Stimulated activated CD4-positive, alpha-beta T cell treated with anti-CD3 and anti-CD28 coated beads, Interleukin-1b, Interleukin-23, amount 100 ng/mL, for 1 hour (primary cell): ENCODE results near the gene SIL1.
"Not testable (repeated sequence)": the region's sequence is repeated elsewhere in the genome, so short reads cannot be mapped to it uniquely, and the experiment has no call there.

Source experiments
- DNase-seq, 2 donors: peaks; one replicate each; pipeline ENCODE4 v3.0.0-alpha.2; 2020; ENCODE audit warnings: low read depth in 2 of 2

Gene SIL1

DNA sequence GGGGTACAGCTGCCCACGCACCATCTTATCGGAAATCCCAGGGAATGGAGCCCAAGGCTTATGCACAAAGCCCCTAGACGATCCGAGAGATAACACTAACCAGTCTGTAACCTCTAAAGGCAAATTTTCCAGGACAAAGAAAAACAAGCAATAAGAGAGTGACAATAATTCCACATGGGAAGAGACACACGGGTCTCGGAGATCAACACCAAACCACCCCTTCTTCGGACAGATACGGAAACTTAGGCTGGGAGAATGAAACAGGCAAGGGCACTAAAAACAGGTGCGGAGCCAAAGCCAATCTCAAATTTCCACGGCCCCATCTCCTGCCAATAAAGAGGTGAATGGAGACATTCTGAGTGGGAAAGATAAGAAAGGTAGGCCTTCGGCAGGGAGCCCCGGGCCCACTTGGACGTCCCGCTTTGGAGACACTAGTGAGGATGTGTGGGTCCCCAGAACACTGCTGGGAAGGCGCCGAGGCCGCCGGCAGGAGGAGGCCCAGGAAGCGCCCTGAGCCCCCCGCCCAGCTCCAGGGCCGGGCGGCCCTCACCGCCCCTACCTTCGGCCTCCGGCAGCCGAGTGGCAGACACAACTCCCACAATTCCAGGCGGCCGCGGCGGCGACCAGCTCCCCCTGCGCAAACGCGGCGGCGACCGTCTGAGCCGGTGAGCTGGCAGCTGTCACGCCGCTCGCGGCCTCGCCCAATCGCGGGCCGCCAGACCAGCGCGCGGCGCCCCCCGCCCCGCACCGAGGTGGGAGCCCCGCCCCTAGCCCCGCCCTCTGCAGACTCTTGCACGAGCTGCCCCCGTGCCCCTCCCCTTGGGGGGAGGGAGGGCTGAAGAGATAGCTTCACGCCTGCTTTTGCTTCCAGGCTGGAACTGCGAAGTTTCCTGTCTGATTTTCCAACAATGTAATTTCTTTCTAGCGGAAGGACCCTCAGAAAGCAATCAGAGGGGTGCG, at the start of gene SIL1:
TSS of gene SIL1 (minus strand) at position 659 of the 960 bp plus-strand sequence. CDS start 70,525 bp downstream, outside the sequence.
- peak; percentile 90 to 96 for DNase-seq

DNA sequence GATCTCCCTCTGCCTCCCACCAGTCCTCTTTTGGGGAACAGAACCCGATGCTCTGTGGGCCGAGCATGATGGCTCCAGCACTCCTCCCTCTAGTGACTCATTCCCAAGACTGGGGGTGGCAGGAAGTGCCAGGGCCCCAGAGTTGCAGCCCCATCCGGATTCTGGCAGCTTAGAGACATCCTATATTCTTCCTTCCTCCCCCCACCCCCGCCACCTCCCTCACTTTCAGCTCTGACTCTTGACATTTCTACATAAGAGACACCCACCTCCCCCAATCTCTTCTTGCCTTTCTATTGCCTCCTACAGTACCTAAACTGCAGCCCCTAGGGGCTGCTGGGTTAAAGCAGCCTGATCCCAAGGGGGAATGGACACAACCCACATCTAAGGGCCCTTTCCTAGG, 48.2 kb upstream of the SIL1 start:
- peak in 1 of 2 donors; percentile 20 for DNase-seq

DNA sequence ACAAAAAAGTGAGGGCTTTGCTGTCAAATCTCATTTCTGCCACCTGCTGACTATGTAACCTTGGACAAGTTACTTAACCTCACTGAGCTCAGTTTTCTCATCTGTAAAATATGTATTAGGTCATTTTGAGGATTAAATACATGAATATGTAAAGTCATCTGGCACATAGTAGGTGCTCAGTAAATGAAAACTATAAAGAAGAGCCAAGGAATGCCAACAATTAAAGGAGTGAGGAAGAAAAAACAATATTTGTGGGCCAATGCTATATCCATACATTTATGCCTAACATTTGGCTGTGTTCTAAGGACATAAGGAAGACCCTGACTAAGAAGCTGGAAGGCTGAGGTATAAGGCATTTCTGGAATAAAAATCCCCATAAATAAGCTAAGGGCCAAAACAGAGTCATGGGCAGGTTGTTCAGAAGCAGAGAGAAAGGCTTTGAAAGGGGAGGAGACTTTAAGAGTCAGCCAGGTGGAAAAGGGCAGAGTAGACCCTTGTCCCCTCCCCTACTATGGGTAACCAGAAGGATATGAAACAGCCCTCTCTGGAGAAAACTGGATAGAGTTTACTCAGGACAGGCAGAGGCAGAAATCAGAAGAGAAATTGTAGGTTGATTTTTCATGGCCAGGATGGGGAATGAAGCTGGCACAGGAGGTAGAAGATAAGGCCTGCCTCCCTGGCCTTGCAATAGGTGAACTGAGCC, 47.6 kb upstream of the SIL1 start:
- no peak for DNase-seq

DNA sequence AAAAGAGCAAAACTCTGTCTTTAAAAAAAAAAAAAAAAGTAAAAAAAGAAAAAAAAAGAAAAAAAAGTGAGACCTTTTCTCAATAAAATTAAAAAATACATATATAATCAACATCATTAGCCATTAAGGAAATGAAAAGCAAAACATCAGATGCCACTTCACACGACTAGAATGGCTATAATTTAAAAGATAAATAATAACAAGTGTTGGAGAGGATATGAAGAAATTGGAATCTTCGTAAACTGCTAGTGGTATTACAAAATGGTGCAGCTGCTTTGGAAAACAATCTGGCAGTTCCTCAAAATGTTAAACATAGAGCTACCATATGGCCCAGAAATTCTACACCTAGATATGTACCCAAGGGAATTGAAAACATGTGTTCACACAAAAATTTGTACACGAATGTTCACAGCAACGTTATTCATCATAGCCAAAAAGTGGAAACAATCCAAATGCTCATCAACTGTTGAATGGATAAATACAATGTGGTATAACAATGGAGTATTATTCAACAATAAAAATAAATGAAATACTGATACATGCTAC, 45.3 kb upstream of the SIL1 start:
- no peak for DNase-seq

DNA sequence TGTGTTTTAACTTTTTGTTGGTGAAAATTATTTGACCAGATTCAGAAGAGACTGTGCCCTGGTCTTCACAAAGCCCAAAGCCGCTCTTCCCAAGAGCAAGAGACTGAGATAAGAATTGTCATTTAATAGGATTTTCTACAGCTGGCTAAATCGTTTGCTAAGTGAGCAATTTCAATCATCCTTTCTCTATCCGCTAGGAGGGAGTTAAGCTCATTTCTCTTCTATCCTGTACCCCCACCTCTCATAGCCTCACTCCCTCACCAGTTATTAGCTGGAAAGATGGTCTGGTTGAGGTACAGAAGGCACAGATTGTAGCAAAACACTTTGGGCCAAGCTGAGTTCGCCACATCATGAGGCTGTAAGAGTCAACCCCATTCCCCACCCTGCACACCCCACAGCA, 43.0 kb upstream of the SIL1 start:
- no peak for DNase-seq

DNA sequence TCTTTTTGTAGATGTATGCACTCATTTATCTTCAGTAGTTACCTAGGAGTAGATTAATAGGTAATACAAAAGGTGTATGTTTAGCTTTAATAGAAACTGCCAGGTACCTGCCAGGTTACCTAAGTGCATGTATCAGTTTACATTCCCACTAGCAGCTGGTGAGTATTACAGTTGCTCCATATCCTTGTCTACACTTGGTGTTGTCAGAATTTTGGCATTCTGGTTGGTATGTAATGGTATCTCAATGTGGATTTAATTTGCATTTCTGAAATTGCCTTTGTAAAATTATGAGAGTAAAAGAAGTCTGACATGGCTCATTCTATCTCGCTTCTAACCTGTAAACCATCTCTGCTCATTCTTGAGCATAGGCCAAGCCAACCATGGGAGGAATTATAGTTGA, 38.3 kb upstream of the SIL1 start:
- no peak for DNase-seq

DNA sequence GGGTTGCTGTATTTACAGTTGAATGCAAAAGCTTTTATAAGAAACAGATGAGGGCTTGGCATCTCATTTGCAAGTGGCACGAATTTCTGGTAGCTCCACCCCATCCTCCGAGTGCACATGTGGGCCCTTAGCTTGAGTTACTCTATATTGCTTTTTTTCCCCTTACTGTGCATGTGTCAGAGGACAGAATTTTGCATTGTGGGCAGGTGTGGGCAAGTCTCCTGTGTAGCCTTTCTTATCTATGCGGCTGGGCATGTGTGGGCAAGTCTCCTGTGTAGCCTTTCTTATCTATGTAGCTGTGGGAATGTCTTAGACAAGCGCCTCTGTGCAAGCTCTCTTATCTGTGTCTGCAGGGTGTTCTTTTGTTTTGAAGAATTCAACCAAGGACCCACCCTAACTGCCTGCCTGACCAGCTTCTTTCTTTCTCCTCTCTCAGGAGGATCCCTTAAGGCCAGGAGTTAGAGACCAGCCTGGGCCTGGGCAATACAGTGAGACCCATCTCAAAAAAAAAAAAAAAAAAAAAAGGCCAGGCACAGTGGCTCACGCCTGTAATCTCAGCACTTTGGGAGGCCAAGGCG, 34.1 kb upstream of the SIL1 start:
- no peak for DNase-seq

DNA sequence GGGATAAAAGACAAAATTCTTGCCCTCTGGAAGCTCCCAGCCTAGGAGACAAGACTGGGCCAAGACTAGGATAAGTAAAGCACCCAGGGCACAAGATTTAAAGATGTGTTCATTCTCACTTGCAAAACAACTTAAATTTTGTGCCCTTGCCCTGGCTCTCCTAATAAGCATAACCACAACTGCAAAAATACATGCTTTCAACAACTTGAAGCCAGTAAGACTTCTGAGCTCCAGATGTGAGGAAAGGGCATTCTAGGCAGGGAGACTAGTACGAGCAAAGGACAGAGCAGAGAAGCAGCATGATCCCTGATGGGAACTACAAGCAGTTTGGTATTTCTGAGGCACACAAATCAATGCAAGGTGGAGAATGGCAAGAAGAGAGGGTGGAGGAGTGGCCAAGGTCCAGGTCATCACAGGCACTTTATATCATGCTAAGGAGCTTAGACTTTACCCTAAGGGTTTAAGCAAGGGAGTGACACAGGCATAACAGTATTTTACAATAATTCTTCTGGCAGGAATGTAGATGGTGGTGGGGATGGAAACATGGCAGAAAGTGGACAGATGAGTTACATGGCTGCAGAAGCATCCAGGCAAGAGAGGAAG, 30.1 kb upstream of the SIL1 start:
- no peak for DNase-seq

DNA sequence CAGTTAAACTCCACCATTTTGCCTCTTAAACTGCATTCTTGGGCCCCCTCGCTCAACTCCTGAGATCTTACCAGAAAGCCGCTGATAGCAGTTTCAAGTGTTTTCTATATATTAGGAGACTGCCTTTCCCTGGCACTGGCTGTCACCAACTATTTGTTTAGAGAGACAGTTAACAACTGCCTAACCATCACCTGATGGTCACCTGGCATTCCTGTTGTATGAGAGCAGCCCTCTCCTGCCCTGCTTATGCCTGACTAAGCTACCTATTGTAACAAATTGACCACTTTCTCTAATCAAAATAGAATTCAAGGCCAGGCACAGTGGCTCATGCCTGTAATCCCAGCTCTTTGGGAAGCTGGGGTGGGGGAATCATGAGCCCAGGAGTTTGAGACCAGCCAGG, 28.0 kb upstream of the SIL1 start:
- DNase-seq = no peak

DNA sequence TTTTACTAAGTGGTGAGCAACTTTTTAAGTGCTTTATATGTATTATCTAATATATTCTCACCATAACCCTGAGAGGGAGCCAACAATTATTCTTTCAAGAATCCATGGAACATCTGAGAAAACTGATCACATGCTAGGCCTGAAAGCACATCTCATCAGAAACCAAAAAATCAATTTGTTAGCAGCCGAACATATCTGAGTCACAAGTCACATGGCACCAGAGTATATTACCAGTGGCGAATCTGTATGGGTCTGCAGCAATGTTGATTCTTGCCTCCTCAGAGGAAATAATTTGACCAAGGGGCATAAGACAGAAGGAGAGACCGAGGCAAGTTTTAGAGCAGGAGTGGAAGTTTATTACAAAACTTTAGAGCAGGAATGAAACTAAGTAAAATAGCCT, 25.3 kb upstream of the SIL1 start:
- no peak for DNase-seq

DNA sequence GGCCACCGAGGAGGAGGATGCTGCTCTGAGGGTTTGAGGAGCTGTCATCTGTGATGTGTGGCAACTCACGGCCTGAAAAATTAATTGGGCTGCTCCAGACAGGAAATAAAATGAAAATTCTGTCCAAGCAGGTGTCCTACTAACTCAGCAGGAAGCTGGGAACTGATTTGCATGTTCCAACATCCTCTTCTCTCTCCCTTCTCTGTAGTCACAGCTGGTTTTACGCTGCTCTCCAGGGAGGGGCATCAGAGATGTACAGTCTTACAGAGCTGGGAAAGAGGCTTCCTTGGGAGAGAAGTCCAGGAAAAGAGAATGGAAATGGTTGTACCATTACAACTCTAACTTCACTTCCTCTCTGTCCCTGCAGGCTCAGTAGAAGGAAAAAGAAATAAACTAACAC, 24.2 kb upstream of the SIL1 start:
- no peak for DNase-seq

DNA sequence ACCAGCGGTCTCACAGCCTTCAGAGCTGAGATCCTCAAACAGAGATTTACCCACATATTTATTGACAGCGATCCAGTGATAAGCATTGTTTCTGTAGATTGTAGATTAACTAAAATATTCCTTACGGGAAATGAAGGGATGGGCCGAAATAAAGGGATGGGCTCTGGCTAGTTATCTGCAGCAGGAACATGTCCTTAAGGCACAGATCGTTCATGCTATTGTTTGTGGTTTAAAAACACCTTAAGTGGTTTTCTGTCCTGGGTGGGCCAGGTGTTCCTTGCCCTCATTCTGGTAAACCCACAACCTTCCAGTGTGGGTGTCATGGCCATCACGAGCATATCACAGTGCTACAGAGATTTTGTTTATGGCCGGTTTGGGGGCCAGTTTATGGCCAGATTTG, 19.9 kb upstream of the SIL1 start:
- DNase-seq = not testable (repeated sequence)

DNA sequence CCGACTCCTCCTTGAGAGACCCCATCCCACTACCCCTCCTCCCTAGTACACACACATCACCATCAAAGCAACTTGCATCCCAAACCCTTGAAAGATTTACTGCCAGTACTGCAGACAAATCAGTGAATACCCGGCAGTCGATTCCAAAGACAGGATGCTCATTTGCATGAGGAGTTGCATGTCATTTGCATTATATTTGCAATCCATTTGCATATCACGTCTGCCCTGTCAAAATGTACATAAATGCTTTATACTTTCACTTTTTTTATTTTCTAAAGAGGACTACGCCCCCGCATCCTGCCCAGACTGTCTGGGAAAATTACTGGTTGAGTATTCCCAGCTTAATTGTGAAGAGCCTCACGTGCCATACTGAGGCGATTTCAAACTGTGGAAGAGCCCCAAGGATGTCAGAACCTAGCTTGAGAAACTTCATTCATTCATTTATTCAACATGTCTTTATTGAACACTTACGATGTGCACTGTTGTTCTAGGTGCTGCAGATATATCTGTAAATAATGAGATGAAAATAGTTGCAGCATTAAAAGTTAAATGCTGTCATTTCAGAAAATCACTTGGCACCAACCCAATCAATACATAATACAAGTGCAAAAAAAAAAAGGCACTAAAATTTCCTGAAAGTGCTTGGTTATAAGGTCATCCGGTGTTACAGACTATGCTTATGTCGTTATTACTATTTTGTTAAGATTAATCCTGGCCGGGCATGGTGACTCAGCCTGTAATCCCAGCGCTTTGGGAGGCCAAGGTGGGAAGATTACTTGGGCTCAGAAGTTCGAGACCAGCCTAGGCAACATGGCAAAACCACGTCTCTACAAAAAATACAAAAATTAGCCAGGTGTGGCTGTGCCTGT, 17.2 kb upstream of the SIL1 start:
- no peak for DNase-seq

DNA sequence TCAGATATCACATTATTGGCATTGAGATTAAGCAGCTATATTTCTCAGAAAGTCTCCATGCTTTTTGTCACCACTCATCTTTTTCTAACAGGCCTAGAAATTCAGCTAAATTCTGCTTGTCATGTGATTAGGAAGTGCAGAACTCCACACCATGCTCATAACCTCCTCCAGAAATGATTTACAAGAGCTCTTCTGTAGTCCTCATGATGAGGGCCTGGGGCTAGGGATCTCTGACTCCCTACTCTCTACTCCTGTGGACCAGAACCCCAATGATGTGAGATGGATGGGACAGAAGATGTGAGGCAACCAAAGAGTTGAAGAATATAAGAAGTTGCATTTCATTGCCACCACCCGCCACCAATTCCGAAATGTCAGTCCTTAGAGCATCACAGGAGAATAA, 16.5 kb upstream of the SIL1 start:
- no peak for DNase-seq

DNA sequence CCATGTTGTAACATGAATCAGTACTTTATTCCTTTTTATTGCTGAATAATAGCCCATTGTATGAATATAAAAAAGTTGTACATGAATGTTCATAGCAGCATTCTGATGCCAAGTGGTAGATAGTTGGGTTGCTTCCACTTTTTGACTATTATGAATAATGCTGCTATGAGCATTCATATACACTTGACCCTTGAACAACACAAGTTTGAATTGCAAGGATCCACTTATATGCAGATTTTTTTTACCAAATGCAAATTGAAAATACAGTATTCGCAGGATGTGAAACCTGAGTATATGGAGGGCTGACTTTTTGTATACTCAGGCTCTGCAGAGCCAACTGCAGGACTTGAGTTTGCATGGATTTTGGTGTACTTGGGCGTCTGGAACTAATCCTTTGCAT, 14.7 kb upstream of the SIL1 start:
- DNase-seq = no peak

DNA sequence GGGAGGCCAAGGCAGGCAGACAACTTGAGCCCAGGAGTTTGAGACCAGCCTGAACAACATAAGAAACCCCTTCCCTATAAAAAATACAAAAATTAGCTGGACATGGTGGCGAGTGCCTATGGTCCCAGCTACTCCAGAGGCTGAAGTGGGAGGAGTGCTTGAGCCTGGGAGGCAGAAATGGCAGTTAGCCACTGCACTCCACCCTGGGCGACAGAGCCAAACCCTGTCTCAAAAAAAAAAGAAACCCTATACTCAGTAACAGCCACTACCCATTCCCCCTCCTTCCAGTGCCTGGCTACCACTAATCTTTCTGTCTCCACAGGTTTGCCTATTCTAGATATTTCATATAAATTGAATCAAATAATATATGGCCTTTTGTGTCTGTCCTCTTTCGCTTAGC, 14.3 kb upstream of the SIL1 start:
- DNase-seq = no peak

DNA sequence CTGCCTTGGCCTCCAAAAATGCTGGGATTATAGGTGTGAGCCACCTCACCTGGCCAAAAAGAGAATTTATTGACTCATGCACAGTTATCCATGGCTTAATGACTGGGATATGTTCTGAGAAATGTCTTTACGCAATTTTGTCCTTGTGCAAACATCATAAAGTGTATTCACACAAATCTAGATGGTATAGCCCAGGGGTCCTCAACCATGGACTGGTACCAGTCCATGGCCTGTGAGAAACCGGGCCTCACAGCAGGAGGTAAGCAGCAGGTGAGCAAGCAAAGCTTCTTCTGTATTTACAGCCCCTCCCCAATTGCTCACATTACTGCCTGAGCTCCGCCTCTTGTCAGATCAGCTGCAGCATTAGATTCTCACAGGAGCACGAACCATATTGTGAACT, 12.4 kb upstream of the SIL1 start:
- no peak for DNase-seq

DNA sequence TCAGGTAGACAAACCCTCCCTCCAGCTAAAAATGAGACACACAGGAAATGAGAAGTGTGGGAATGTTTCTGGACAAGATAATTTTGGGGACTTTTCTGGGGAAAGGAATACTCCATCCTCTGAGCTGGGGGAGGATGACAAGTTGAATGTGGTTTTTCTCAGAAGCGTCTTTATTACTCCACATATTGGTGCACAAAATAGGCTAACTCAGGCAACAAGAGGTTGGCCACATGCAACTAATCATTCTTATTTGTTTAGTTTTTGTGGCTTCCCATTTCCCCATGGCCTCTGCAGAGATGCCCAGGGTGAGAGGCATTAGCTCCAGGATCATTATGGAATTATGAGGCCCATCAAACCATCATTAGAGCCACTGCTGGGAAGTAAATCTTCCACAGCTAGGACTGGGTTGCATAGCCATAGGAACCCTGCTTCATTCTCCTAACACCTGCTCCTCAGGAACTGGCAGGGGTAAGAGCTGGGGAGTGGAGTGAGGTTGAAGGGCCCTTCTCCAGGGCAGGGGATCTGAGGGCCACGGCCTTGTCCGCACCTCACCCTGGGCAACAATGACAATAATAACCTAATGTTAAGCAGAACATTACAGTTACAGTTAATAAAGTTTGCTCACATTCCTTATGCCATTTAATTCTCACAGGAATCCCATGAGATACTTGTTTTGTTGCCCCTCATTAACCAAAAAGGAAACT, 9.3 kb upstream of the SIL1 start:
- DNase-seq = no peak

DNA sequence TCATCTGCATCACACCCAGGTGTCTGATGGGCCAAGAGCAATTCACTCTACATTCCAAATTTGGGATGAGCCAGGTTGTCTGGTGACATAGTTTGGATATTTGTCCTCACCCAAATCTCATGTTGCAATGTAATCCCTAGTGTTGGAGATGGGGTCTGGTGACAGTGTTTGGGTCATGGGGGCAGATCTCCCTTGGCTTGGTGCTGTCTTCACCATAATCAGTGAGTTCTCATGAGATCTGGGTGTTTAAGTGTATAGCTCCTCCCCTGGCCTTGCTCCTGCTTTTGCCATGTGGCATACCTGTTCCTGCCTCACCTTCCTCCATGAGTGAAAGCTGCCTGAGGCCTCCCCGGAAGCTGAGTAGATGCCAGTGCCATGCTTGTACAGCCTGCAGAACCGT, 7.4 kb upstream of the SIL1 start:
- DNase-seq = no peak

DNA sequence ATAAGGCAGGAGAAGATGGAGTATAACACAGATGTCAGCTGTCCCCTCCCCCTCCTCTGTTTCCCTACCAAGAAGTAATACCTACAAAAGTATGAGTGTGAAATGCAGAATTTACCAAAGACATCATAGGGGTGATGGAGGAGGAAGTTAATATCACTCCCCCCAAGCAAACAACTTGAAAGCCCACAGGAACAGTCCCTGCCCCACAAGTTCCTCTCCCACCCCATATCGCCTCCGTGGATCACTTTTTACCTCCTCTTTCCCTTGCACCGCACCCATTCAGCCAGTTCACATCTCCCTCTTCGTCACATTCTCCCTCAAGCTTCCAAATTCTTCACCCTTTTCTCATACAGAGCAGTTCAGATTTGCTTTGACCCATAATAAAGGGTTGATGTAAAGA, 7.0 kb upstream of the SIL1 start:
- no peak for DNase-seq
